Endothelial cell of umbilical vein (primary cell): ENCODE data around the gene TIMM17A. TPM values are rescaled to one million over a fixed set of nuclear protein-coding genes. Genes with fewer than 3 reads are reported as not detected.
A peak's percentile ranks its signal among the peaks of the same experiment; 100 is the strongest.

Source experiments
- BruUV-seq: library from RNA; stranded (reverse); fragments of 400-500 nt; replicated peaks from 2 replicates; lab custom pipeline; 2021; lab: Mats Ljungman, UMichigan
- CTCF ChIA-PET: fragments of 300-600, 350-600 bp; sonication (Branson Sonifier 250); formaldehyde crosslinking; loops from one replicate; lab custom pipeline; 2021; ENCODE audit warnings: antibody characterized with exemption, inconsistent platforms; lab: Charles Lee
- POLR2A ChIA-PET: fragments of 300-600, 350-600 bp; sonication (Branson Sonifier 250); formaldehyde crosslinking; loops from one replicate; lab custom pipeline; 2021; ENCODE audit warnings: antibody characterized with exemption, inconsistent platforms; lab: Charles Lee
- DNase-seq: peaks from one replicate; pipeline ENCODE4 v3.0.0-alpha.2; 2011; ENCODE audit warnings: low read depth, low spot score
- FAIRE-seq: peaks from 2 replicates; lab custom pipeline; 2011; peaks lifted over from hg19 to GRCh38; lab: Jason Lieb, UNC
- H2AFZ ChIP-seq: 2 replicates; pipeline ENCODE4 v1.6.0; 2012; ENCODE audit warnings: low read depth, low read length, control low read depth, inconsistent platforms
- H3K27ac ChIP-seq: 2 replicates; pipeline ENCODE4 v1.5.1; 2011; ENCODE audit warnings: low read depth, mild to moderate bottlenecking, control low read depth, low read length, moderate library complexity; ENCODE audit not compliant: insufficient read depth
- H3K27me3 ChIP-seq, 2 experiments: 2 replicates each; pipeline versions ENCODE4 v1.6.0 to v1.6.1; 2011; ENCODE audit warnings: low read length in 2 of 2, mixed read lengths in 1 of 2; ENCODE audit not compliant: control insufficient read depth in 2 of 2, insufficient read depth in 2 of 2
- H3K36me3 ChIP-seq, 2 experiments: 2 replicates in 1 of 2; 3 replicates in 1 of 2; pipeline ENCODE4 v1.5.1; 2011; ENCODE audit warnings: low read length in 2 of 2, mild to moderate bottlenecking in 1 of 2, moderate library complexity in 1 of 2; ENCODE audit not compliant: control insufficient read depth in 2 of 2, insufficient read depth in 2 of 2; ENCODE audit errors: extremely low read depth in 1 of 2
- H3K4me1 ChIP-seq: 3 replicates; pipeline ENCODE4 v1.5.1; 2011; ENCODE audit warnings: mild to moderate bottlenecking, low read length; ENCODE audit not compliant: control insufficient read depth, insufficient read depth; ENCODE audit errors: extremely low read depth
- H3K4me2 ChIP-seq: 2 replicates; pipeline ENCODE4 v1.6.1; 2011; ENCODE audit warnings: low read length, control low read depth, mixed read lengths; ENCODE audit not compliant: insufficient read depth
- H3K4me3 ChIP-seq, 3 experiments: fragments of 200-600 bp in 1 of 3; sonication (generic), shearing (Covaris generic) in 1 of 3; replicated peaks in 1 of 3; 2 replicates each; pipeline ENCODE4 v1.5.1; 2011 to 2016; ENCODE audit warnings: control low read depth in 3 of 3, low read length in 3 of 3, mild to moderate bottlenecking in 2 of 3, inconsistent platforms in 1 of 3, low read depth in 1 of 3, moderate library complexity in 1 of 3; ENCODE audit not compliant: insufficient read depth in 1 of 3
- H3K79me2 ChIP-seq: 2 replicates; pipeline ENCODE4 v1.6.0; 2012; ENCODE audit warnings: low read length, inconsistent platforms; ENCODE audit not compliant: control insufficient read depth, insufficient read depth
- H3K9ac ChIP-seq: replicated peaks from 2 replicates; pipeline ENCODE3; 2011; ENCODE audit warnings: low read length, control low read depth; ENCODE audit not compliant: insufficient read depth; ENCODE audit errors: extremely low read depth
- H3K9me1 ChIP-seq: replicated peaks from 3 replicates; pipeline ENCODE4 v1.6.0; 2011; ENCODE audit warnings: mild to moderate bottlenecking, low read length; ENCODE audit not compliant: control insufficient read depth, insufficient read depth; ENCODE audit errors: extremely low read depth
- H3K9me3 ChIP-seq: replicated peaks from 2 replicates; pipeline ENCODE4 v1.5.1; 2012; ENCODE audit warnings: low read length, inconsistent platforms; ENCODE audit not compliant: control insufficient read depth, insufficient read depth
- H4K20me1 ChIP-seq: replicated peaks from 2 replicates; pipeline ENCODE3; 2011; ENCODE audit warnings: mild to moderate bottlenecking, low read length; ENCODE audit not compliant: control insufficient read depth, insufficient read depth; ENCODE audit errors: extremely low read depth
- EZH2 ChIP-seq: IDR thresholded peaks from 2 replicates; pipeline ENCODE4 v1.6.1; 2012; ENCODE audit warnings: borderline replicate concordance, low read depth, mild to moderate bottlenecking, moderate library complexity, low read length, inconsistent platforms; ENCODE audit not compliant: severe bottlenecking
- FOS ChIP-seq: IDR thresholded peaks from 2 replicates; pipeline ENCODE4 v1.6.1; 2011; ENCODE audit warnings: mild to moderate bottlenecking, low read length, moderate library complexity, borderline replicate concordance; ENCODE audit not compliant: insufficient read depth
- GATA2 ChIP-seq: IDR thresholded peaks from 2 replicates; pipeline ENCODE4 v1.7.0; 2011; ENCODE audit warnings: low read depth, mild to moderate bottlenecking, moderate library complexity, mixed read lengths, low read length; ENCODE audit not compliant: insufficient read length, insufficient read depth
- JUN ChIP-seq: IDR thresholded peaks from 2 replicates; pipeline ENCODE4 v1.6.1; 2011; ENCODE audit warnings: borderline replicate concordance, low read depth; ENCODE audit not compliant: insufficient read length, insufficient read depth
- MYC ChIP-seq: IDR thresholded peaks from one replicate; pipeline ENCODE4 v1.6.1; 2011; ENCODE audit warnings: mild to moderate bottlenecking, low read depth, low read length
- POLR2A ChIP-seq: IDR thresholded peaks from 2 replicates; pipeline ENCODE4 v1.6.1; 2012; ENCODE audit warnings: low read depth, mild to moderate bottlenecking, control low read depth, low read length
- POLR2AphosphoS5 ChIP-seq: IDR thresholded peaks from 2 replicates; pipeline ENCODE4 v1.6.1; 2012; ENCODE audit warnings: low read depth, mild to moderate bottlenecking, control low read depth, low read length, moderate library complexity; ENCODE audit not compliant: insufficient read depth
- dilution Hi-C: fragments of 300-500 bp; cut with MboI; formaldehyde crosslinking; loops from one replicate; pipeline ENCODE4 v1.15.0; 2019; ENCODE audit warnings: low sequenced_read_pairs; ENCODE audit not compliant: extremely low pct_ligation_motif_present
- intact Hi-C: fragments of 100-400 bp; cut with micrococcal nuclease; formaldehyde crosslinking; loops from one replicate; pipeline ENCODE4 v1.10.0; 2022
- polyA plus RNA-seq, 4 experiments: library from polyadenylated mRNA; depleted of rRNA in 3 of 4; stranded (reverse) in 3 of 4; unstranded in 1 of 4; fragments of >200 nt; gene quantifications; 2 replicates each; pipeline versions ENCODE4 v1.2.1 to v1.2.3, GENCODE V29; 2011 to 2012; ENCODE audit warnings: missing spikeins in 1 of 4
- total RNA-seq: library from RNA; stranded (reverse); gene quantifications from 2 replicates; pipeline ENCODE4 v1.2.3, GENCODE V29; 2021
- TF ChIP-seq, protein P1 (sequence below): IDR thresholded peaks from 2 replicates; pipeline ENCODE4 v1.6.1; 2011; ENCODE audit not compliant: insufficient read depth, insufficient read length
- TF ChIP-seq, protein P2 (sequence below), 2 donors: IDR thresholded peaks; 1 replicate in 1 of 2; 2 replicates in 1 of 2; pipeline ENCODE4 v1.5.1; 2011; ENCODE audit warnings: low read length in 2 of 2, mild to moderate bottlenecking in 2 of 2, moderate library complexity in 2 of 2, control low read depth in 1 of 2, inconsistent platforms in 1 of 2, low read depth in 1 of 2; ENCODE audit not compliant: insufficient read depth in 1 of 2; ENCODE audit errors: extremely low read depth in 1 of 2

The TIMM17A gene
- total and polyA plus RNA-seq, 2 donors (not counting 3 experiments of a cell fraction or from before 2014, with no cell fraction given), result 57.9 to 105 TPM

DNA sequence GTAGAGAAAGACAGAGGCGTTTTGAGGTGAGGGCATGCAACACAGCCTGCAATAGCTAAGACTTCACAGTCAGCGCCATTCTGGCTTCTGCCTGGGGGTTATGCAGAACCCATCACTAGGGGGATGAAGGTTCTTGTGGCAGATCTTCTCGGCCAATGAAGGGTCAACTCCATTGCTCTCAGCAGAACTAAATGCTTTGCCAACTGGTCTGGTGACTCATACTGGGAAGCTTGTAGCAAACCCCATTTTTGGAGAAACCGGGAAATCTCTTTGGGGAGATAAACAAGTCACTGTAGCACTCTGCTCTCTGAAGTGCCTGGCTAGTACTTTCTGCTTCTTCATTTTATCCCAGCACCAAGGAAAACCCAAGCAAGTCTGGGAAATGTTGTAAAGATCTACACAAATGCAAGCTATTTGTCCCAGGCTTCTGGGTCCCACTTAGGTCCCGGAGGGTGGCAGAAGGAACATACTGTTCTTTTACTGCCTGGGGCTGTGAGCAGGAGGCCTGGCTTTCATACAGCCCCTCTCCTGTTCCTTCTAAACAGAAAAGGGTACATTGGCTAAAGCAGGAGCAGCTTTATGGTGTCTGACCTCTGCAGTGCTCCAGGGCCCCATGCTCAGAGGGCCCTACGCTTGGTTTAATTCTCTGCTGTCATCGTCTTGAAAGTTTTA, 37.8 kb upstream of the TIMM17A start:
- Histone ChIP-seq H3K4me2 (peak overlapping the region; percentile 20), H3K9ac (no peak overlapping the region), H3K27ac (peak overlapping the region; percentile 35), H4K20me1 (no peaks in the 10 kb centered on the region), H3K9me1 (no peaks in the 10 kb centered on the region), H3K27me3 (no peaks in the 10 kb centered on the region), H3K79me2 (no peaks in the 10 kb centered on the region), H3K9me3 (no peaks in the 10 kb centered on the region), H3K4me3 (no peak overlapping the region), H3K36me3 (no peaks in the 10 kb centered on the region), H3K4me1 (peaks cover 19% of the 10 kb centered on the region), H2AFZ (peak overlapping the region; percentile 1)
- dilution Hi-C loops, result no loop called here
- FAIRE-seq, result no peak
- BruUV-seq, result no TSS peak
- POLR2A ChIA-PET, result interaction anchor here (1.2 to 2.5 kb wide), 3 partner anchors 13 to 38 kb away, joined by 3 to 8 read pairs (median 4); partner anchors contain the start of genes LMOD1 and TIMM17A
- TF ChIP-seq, protein P1, sequence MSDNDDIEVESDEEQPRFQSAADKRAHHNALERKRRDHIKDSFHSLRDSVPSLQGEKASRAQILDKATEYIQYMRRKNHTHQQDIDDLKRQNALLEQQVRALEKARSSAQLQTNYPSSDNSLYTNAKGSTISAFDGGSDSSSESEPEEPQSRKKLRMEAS, result no peak
- TF ChIP-seq FOS (peak; percentile 40), EZH2 (no peak), POLR2A (no peak), JUN (peak; percentile 45), POLR2AphosphoS5 (no peak), MYC (no peak), GATA2 (peak; percentile 16)
- TF ChIP-seq, protein P2, sequence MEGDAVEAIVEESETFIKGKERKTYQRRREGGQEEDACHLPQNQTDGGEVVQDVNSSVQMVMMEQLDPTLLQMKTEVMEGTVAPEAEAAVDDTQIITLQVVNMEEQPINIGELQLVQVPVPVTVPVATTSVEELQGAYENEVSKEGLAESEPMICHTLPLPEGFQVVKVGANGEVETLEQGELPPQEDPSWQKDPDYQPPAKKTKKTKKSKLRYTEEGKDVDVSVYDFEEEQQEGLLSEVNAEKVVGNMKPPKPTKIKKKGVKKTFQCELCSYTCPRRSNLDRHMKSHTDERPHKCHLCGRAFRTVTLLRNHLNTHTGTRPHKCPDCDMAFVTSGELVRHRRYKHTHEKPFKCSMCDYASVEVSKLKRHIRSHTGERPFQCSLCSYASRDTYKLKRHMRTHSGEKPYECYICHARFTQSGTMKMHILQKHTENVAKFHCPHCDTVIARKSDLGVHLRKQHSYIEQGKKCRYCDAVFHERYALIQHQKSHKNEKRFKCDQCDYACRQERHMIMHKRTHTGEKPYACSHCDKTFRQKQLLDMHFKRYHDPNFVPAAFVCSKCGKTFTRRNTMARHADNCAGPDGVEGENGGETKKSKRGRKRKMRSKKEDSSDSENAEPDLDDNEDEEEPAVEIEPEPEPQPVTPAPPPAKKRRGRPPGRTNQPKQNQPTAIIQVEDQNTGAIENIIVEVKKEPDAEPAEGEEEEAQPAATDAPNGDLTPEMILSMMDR (IDR thresholded peaks at IDR 0.05; ENCODE audit: extremely low read depth in 1 of 2, insufficient read depth in 1 of 2, low read depth in 1 of 2, low read length in 2 of 2), result no peak
- intact Hi-C loops, result loop anchor here (1.0 to 2.0 kb wide), 2 partner anchors 13 to 21 kb away; no protein-coding TSS in a partner anchor
- DNase-seq, result peak; percentile 80
- CTCF ChIA-PET, result interaction anchor here (0.6 to 2.2 kb wide), 7 partner anchors 13 to 82 kb away, joined by 3 to 9 read pairs (median 3); partner anchors contain the start of gene LMOD1
